ENCODE measurements around the gene SYNPR. TPM values are rescaled to one million over a fixed set of nuclear protein-coding genes. Genes with fewer than 3 reads are reported as not detected.

The SYNPR gene
- total RNA-seq, 1 donor = not detected

DNA sequence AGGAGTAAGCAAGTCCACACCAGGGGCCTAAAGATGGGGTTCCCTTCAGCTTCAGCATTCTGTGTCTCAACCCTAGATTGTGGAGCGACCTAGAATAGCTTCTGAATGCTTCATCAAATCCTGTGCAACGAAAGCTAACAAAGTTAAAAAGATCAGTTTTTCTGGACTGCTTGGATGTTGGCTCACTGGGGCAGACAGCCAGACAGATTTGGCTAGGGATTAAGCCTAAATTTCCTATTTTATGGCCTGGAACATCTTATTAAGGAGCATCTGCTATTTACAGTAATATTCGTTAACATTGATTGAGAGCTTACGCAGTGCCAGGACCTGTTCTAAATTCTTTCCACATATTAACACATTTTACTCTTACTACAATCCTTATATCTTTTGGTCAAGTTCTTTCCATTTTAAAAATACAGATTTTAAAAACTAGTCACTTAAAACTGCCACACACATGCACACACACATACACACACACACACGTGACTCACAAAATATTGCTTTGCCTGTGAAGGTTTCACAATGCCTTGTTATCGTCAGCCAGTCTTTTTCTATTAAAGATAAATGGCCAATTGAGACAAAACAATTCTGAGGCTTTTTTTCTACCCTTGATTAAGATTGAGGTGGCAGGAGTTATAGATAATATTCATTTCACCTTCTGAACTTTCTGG is 201.0 kb downstream of the SYNPR start:
- DNase-seq (ENCODE audit: low read depth) = peak; percentile 69
- TF ChIP-seq, protein P1, sequence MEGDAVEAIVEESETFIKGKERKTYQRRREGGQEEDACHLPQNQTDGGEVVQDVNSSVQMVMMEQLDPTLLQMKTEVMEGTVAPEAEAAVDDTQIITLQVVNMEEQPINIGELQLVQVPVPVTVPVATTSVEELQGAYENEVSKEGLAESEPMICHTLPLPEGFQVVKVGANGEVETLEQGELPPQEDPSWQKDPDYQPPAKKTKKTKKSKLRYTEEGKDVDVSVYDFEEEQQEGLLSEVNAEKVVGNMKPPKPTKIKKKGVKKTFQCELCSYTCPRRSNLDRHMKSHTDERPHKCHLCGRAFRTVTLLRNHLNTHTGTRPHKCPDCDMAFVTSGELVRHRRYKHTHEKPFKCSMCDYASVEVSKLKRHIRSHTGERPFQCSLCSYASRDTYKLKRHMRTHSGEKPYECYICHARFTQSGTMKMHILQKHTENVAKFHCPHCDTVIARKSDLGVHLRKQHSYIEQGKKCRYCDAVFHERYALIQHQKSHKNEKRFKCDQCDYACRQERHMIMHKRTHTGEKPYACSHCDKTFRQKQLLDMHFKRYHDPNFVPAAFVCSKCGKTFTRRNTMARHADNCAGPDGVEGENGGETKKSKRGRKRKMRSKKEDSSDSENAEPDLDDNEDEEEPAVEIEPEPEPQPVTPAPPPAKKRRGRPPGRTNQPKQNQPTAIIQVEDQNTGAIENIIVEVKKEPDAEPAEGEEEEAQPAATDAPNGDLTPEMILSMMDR (IDR thresholded peaks at IDR 0.05; ENCODE audit: insufficient read depth, low read length) = no peak
- no peak overlapping the region for H3K4me3 ChIP-seq (ENCODE audit: low read depth, low read length)

DNA sequence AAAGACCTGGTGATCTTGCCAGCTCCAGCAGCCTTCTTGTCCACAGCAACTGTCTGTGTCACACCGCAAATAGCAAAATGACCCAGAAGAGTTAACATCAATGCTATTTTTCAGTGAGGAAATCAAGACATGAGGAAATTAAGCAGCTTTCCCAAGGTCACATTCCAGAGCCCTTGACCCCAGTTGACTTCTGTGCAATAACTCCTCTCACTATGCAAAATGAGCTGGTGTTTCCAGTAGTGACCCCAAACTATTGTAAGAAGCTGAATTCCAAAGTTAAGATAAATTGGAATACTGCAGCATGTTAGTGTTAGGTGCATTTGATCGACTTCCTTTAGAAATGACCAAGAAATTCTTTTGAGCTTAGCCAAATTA is 201.5 kb downstream of the SYNPR start:
- peak; percentile 48 for DNase-seq (ENCODE audit: low read depth)
- H3K4me3 ChIP-seq (ENCODE audit: low read depth, low read length) = no peak overlapping the region
- TF ChIP-seq, protein P1 (IDR thresholded peaks at IDR 0.05; ENCODE audit: insufficient read depth, low read length) = no peak

DNA sequence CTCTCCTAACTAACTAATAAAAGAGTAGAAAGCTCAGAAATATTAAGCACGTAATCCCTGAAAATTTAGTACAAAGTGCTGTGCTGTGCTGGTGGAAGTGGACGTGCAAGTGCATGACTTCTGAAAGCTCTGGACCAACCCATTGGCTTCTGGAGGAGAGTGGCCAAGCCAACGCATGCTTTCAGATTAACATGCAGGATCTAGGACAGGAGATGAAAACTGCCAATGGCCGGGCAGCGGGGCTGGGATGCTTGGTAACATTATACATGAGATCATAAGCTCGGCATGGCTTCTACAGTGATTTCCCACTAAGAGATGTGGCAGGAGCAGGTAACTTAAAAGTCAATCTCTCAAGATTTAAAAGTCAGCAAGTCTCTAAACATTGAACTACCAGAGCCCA is 203.5 kb downstream of the SYNPR start:
- no peak for DNase-seq (ENCODE audit: low read depth)
- TF ChIP-seq, protein P1 (IDR thresholded peaks at IDR 0.05; ENCODE audit: insufficient read depth, low read length) = no peak

DNA sequence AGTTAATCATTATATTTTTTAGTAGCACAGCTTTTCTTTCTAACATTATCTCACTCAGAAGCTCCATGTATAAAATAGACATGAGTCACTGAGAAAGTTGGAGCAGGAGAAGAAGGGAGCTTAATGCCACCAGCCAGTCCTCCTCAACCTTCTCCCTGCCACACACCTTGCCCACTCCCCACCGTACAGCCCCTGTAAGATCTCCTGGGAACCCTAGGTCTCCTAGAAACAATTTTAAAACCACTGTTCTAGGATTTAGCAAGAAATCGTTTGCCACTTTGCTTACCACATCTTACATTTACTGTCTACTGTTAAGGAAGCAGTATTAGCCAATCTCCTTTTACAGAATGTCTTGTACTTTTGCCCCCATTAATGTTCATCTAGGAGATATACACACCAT is 204.2 kb downstream of the SYNPR start:
- TF ChIP-seq, protein P1 (IDR thresholded peaks at IDR 0.05; ENCODE audit: insufficient read depth, low read length) = no peak
- H3K4me3 ChIP-seq (ENCODE audit: low read depth, low read length) = no peak overlapping the region
- DNase-seq (ENCODE audit: low read depth) = no peak

More for the DNA sequence above, 203.5 kb downstream of the SYNPR start:
- H3K4me3 ChIP-seq (ENCODE audit: low read depth, low read length) = no peak overlapping the region

DNA sequence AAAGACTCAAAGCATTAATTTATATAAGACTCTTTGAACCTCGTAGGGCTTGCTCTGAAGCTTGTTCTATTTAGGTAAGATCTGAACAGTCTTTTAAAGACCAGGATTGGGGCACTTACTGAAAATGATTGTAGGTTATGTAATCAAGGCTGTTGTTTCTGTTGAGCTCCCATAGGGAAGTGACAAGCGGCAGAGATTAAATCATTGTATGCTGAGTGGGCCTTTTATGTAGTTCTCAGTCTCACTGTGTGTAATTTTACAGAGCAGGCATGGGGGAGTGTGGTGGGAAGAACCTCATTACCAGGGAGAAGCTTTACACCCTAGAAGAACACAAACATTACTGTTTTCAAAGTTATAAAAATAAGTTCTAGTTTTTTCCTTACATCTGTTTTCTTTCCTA is 214.4 kb downstream of the SYNPR start:
- DNase-seq (ENCODE audit: low read depth) = no peak
- no peak overlapping the region for H3K4me3 ChIP-seq (ENCODE audit: low read depth, low read length)
- TF ChIP-seq, protein P1 (IDR thresholded peaks at IDR 0.05; ENCODE audit: insufficient read depth, low read length) = no peak

DNA sequence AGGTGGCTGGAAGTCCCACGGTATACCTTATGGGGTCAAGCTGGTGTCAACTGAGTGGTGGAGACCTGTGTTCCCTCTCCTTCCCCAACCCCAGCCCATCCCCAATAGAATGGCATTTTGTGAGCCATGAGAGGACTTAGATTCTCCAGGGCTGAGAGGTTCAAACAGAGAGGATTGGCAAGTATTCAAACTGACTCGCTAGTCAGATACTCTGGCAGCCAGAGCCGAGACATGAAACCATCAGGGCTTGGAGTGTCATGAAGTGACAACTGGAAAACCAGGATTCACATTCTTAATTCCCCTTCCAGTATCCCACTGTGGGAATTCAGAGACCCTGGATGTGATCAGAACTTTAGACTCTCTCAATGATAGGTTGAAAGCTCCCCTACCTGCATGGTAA is 215.0 kb downstream of the SYNPR start:
- DNase-seq (ENCODE audit: low read depth) = no peak
- TF ChIP-seq, protein P1 (IDR thresholded peaks at IDR 0.05; ENCODE audit: insufficient read depth, low read length) = no peak
- no peak overlapping the region for H3K4me3 ChIP-seq (ENCODE audit: low read depth, low read length)

DNA sequence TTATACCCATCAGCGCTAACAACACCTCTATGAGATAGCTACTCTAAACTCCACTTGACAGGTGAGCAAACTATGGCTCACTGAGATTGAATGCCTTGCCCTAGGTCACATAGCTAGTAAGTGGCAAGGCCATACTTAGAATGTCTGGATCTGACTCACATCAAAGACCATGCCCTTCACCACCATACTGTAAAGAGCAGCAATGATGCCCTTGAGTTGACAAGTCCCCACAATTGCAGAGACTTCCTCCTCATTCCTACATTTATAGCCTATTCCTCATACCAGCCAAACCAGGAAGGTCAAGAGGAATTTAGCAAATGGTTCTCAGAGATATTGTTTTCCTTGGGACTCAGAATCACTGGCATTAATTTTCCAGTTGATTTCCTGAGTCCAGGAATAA is 216.5 kb downstream of the SYNPR start:
- TF ChIP-seq, protein P1 (IDR thresholded peaks at IDR 0.05; ENCODE audit: insufficient read depth, low read length) = no peak
- H3K4me3 ChIP-seq (ENCODE audit: low read depth, low read length) = no peak overlapping the region
- DNase-seq (ENCODE audit: low read depth) = no peak
